HepG2 (cell line): ENCODE data around the gene BEGAIN. TPM values are rescaled to one million over a fixed set of nuclear protein-coding genes. Genes with fewer than 3 reads are reported as not detected.

Source experiments
- ATAC-seq: fragments of 200-7000 bp; cut with Tn5 transposase; 3 replicates; pipeline ENCODE4 v1.9.1; 2020; ENCODE audit warnings: mild to moderate bottlenecking, moderate library complexity
- BruUV-seq: library from RNA; stranded (reverse); fragments of 400-500 nt; replicated peaks from 2 replicates; lab custom pipeline; 2021; lab: Mats Ljungman, UMichigan
- CTCF ChIA-PET: fragments of 300-600 bp; formaldehyde crosslinking; extraction: SDS; loops from one replicate; lab custom pipeline; 2021; ENCODE audit warnings: low total read pairs, inconsistent platforms, low intra/inter-chr PET ratio; lab: Yijun Ruan, JAX
- POLR2A ChIA-PET: fragments of 350-600 bp; sonication (Branson Sonifier 250); formaldehyde crosslinking; loops from one replicate; lab custom pipeline; 2020; ENCODE audit warnings: antibody characterized with exemption, inconsistent platforms; lab: Yijun Ruan, JAX
- DNase-seq: peaks from one replicate; pipeline ENCODE4 v3.0.0-alpha.2; 2015; ENCODE audit warnings: low spot score
- FAIRE-seq: peaks from 3 replicates; lab custom pipeline; 2011; peaks lifted over from hg19 to GRCh38; lab: Jason Lieb, UNC
- H2AFZ ChIP-seq: one replicate; pipeline ENCODE4 v1.6.1; 2011; ENCODE audit warnings: low read length, inconsistent platforms
- H3K27ac ChIP-seq: fragments of 300-600 bp; 3 replicates; pipeline ENCODE4 v1.8.0; 2011; ENCODE audit warnings: mixed run types, mild to moderate bottlenecking, mixed read lengths, low read length, inconsistent platforms; ENCODE audit not compliant: insufficient read depth; ENCODE audit errors: extremely low read length
- H3K27me3 ChIP-seq, 2 experiments: fragments of 200-600 bp in 1 of 2; 2 replicates in 1 of 2; 3 replicates in 1 of 2; pipeline versions ENCODE4 v1.6.0 to v1.8.0; 2011; ENCODE audit warnings: low read length in 2 of 2, mild to moderate bottlenecking in 2 of 2, moderate library complexity in 2 of 2, inconsistent platforms in 1 of 2; ENCODE audit not compliant: insufficient read depth in 2 of 2, control insufficient read depth in 1 of 2
- H3K36me3 ChIP-seq, 2 experiments: fragments of 200-600 bp in 1 of 2; replicated peaks in 1 of 2; 2 replicates in 1 of 2; 3 replicates in 1 of 2; pipeline versions ENCODE4 v1.5.1 to v1.8.0; 2011; ENCODE audit warnings: low read length in 2 of 2, inconsistent platforms in 1 of 2; ENCODE audit not compliant: insufficient read depth in 2 of 2, control insufficient read depth in 1 of 2
- H3K4me1 ChIP-seq: 2 replicates; pipeline ENCODE4 v1.5.1; 2012; ENCODE audit warnings: low read length, inconsistent platforms; ENCODE audit not compliant: insufficient read depth
- H3K4me2 ChIP-seq: 2 replicates; pipeline ENCODE4 v1.6.0; 2011; ENCODE audit warnings: low read depth, low read length, inconsistent platforms
- H3K4me3 ChIP-seq, 3 experiments: fragments of 200-600 bp in 1 of 3; sonication (generic), shearing (Covaris generic) in 1 of 3; replicated peaks in 1 of 3; 2 replicates each; pipeline ENCODE4 v1.5.1; 2011 to 2016; ENCODE audit warnings: low read length in 3 of 3, inconsistent platforms in 2 of 3, low read depth in 2 of 3, mild to moderate bottlenecking in 2 of 3, control low read depth in 1 of 3, mixed read lengths in 1 of 3; ENCODE audit not compliant: insufficient read depth in 1 of 3
- H3K79me2 ChIP-seq: one replicate; pipeline ENCODE4 v1.6.1; 2011; ENCODE audit warnings: low read length, inconsistent platforms; ENCODE audit not compliant: insufficient read depth
- H3K9ac ChIP-seq: 2 replicates; pipeline ENCODE4 v1.6.0; 2011; ENCODE audit warnings: mild to moderate bottlenecking, low read depth, low read length, inconsistent platforms; ENCODE audit not compliant: insufficient read depth
- H3K9me3 ChIP-seq: 2 replicates; pipeline ENCODE4 v1.5.1; 2012; ENCODE audit warnings: mild to moderate bottlenecking, low read length
- H4K20me1 ChIP-seq: 2 replicates; pipeline ENCODE4 v1.6.0; 2011; ENCODE audit warnings: inconsistent platforms, mild to moderate bottlenecking, low read length, moderate library complexity; ENCODE audit not compliant: insufficient read depth
- CCDC6 ChIP-seq: sonication (generic); formaldehyde crosslinking; IDR thresholded peaks from 2 replicates; pipeline ENCODE4 v1.8.1; 2022; ENCODE audit warnings: mild to moderate bottlenecking, missing genetic modification reagents, moderate library complexity
- CERS6 ChIP-seq: sonication (generic); formaldehyde crosslinking; IDR thresholded peaks from 2 replicates; pipeline ENCODE4 v1.5.0; 2020; ENCODE audit warnings: missing genetic modification reagents
- KDM4B ChIP-seq: sonication (generic); formaldehyde crosslinking; IDR thresholded peaks from 2 replicates; pipeline ENCODE4 v1.4.0; 2020; ENCODE audit warnings: missing genetic modification reagents
- MAFF ChIP-seq: IDR thresholded peaks from 2 replicates; pipeline ENCODE4 v1.6.1; 2011; ENCODE audit warnings: low read depth, low read length, improper control_type of control experiment
- MAFK ChIP-seq, 2 experiments: IDR thresholded peaks in 1 of 2; conservative IDR thresholded peaks in 1 of 2; 2 replicates each; pipeline ENCODE4 v1.6.1; 2011; ENCODE audit warnings: improper control_type of control experiment in 2 of 2, low read length in 2 of 2
- MAX ChIP-seq: IDR thresholded peaks from 2 replicates; pipeline ENCODE4 v1.6.1; 2012; ENCODE audit warnings: inconsistent platforms
- MYPOP ChIP-seq: sonication (generic); formaldehyde crosslinking; IDR thresholded peaks from 2 replicates; pipeline ENCODE4 v1.8.1; 2023; ENCODE audit warnings: mild to moderate bottlenecking, moderate library complexity, missing genetic modification reagents
- NR1H2 ChIP-seq: sonication (generic); formaldehyde crosslinking; IDR thresholded peaks from 2 replicates; pipeline ENCODE4 v1.8.1; 2022; ENCODE audit warnings: low read depth, missing genetic modification reagents, borderline replicate concordance
- ONECUT2 ChIP-seq: sonication (generic); formaldehyde crosslinking; IDR thresholded peaks from 2 replicates; pipeline ENCODE4 v1.4.0; 2020; ENCODE audit warnings: missing genetic modification reagents
- POLR2AphosphoS5 ChIP-seq: IDR thresholded peaks from 2 replicates; pipeline ENCODE4 v1.6.1; 2012; ENCODE audit warnings: low read depth, low read length
- U2AF2 ChIP-seq: fragments of 200-400 bp; formaldehyde crosslinking; IDR thresholded peaks from 2 replicates; pipeline ENCODE4 v1.6.1; 2017; ENCODE audit warnings: low read depth, mild to moderate bottlenecking, low read length
- ZFP90 ChIP-seq: sonication (generic); formaldehyde crosslinking; IDR thresholded peaks from 2 replicates; pipeline ENCODE4 v1.8.0; 2022; ENCODE audit warnings: missing genetic modification reagents, mild to moderate bottlenecking, inconsistent platforms, borderline replicate concordance
- ZKSCAN1 ChIP-seq: fragments of 150-350 bp; IDR thresholded peaks from 2 replicates; pipeline ENCODE4 v1.6.1; 2014; ENCODE audit warnings: low read length
- ZNF317 ChIP-seq: sonication (generic); formaldehyde crosslinking; IDR thresholded peaks from 2 replicates; pipeline ENCODE4 v1.5.0; 2020; ENCODE audit warnings: mild to moderate bottlenecking, missing genetic modification reagents
- ZNF644 ChIP-seq: IDR thresholded peaks from 2 replicates; pipeline ENCODE4 v1.6.1; 2016; ENCODE audit warnings: low read depth
- ZNF652 ChIP-seq: IDR thresholded peaks from 2 replicates; pipeline ENCODE4 v1.6.1; 2016; ENCODE audit warnings: low read depth, borderline replicate concordance
- ZNF878 ChIP-seq: sonication (generic); formaldehyde crosslinking; IDR thresholded peaks from 2 replicates; pipeline ENCODE4 v1.8.1; 2023; ENCODE audit warnings: mild to moderate bottlenecking, missing genetic modification reagents, moderate library complexity
- WGBS: methylation state at CpG from one replicate; pipeline ENCODE4 v1.1.6; 2017; ENCODE audit warnings: low lambda C conversion rate; 5-methylcytosine and 5-hydroxymethylcytosine counted together
- in situ Hi-C: cut with HindIII; loops from 2 replicates; pipeline ENCODE4 v1.10.0; 2017; ENCODE audit warnings: low pct_unique_long_range_greater_than_20kb; ENCODE audit not compliant: extremely low pct_ligation_motif_present
- intact Hi-C: fragments of 100-400 bp; cut with micrococcal nuclease; formaldehyde crosslinking; loops from one replicate; pipeline ENCODE4 v1.10.0; 2022; ENCODE audit not compliant: unreplicated experiment
- polyA plus RNA-seq, 8 experiments: library from polyadenylated mRNA; depleted of rRNA in 3 of 8; stranded (reverse) in 7 of 8; unstranded in 1 of 8; fragments of >200 nt; fragmentation: Illumina TruSeq in 4 of 8; extraction: Trizol in 4 of 8; gene quantifications; 2 replicates each; pipeline versions ENCODE4 v1.2.1 to v1.2.3, GENCODE V29; 2011 to 2016; ENCODE audit warnings: low read depth in 4 of 8, missing spikeins in 1 of 8, mixed read lengths in 1 of 8; ENCODE audit not compliant: insufficient read depth in 1 of 8
- total RNA-seq, 5 experiments: library from RNA; depleted of rRNA; stranded (reverse); fragments of >200 nt; fragmentation: Illumina TruSeq; extraction: Trizol; gene quantifications; 2 replicates each; pipeline ENCODE4 v1.2.3, GENCODE V29; 2016; ENCODE audit warnings: low read depth in 1 of 5
- TF ChIP-seq, protein P1 (sequence below): sonication (generic); formaldehyde crosslinking; IDR thresholded peaks from 2 replicates; pipeline ENCODE4 v1.5.0; 2020; ENCODE audit warnings: mild to moderate bottlenecking, missing genetic modification reagents
- TF ChIP-seq, protein P2 (sequence below): sonication (generic); formaldehyde crosslinking; IDR thresholded peaks from 2 replicates; pipeline ENCODE4 v1.5.0; 2020; ENCODE audit warnings: mild to moderate bottlenecking, missing genetic modification reagents, moderate library complexity

BEGAIN gene
- total and polyA plus RNA-seq, 2 of the 13 experiments (the other 11 are each of a cell fraction or from before 2014, with no cell fraction given): not detected

GRCh38 chr14:100504372-100505078, 82.7 kb downstream of the BEGAIN start:
- no peak overlapping the region for H2AFZ ChIP-seq
- no peaks in the 10 kb centered on the region for H3K36me3 ChIP-seq
- intact Hi-C loops (no loop called here), in situ Hi-C loops (no loop called here)
- no TSS peak for BruUV-seq
- H3K9ac ChIP-seq: no peak overlapping the region
- WGBS: 33% methylated on average over 3 of the region's 3 CpGs
- no peaks in the 10 kb centered on the region for H3K79me2 ChIP-seq
- POLR2A ChIA-PET: no interaction called here
- DNase-seq: peak; percentile 24
- H3K9me3 ChIP-seq: no peaks in the 10 kb centered on the region
- H3K4me2 ChIP-seq: no peak overlapping the region
- H3K27me3 ChIP-seq: no peaks in the 10 kb centered on the region
- no peak overlapping the region for H3K4me3 ChIP-seq
- FAIRE-seq: no peak
- no peaks in the 10 kb centered on the region for H4K20me1 ChIP-seq
- no peak for ATAC-seq
- no peaks in the 10 kb centered on the region for H3K4me1 ChIP-seq
- CTCF ChIA-PET: no interaction called here
- H3K27ac ChIP-seq: no peak overlapping the region
- TF ChIP-seq POLR2AphosphoS5: no peak
- no peak for TF ChIP-seq ZNF652 (CRISPR knock-in tag)
- TF ChIP-seq, protein P1, sequence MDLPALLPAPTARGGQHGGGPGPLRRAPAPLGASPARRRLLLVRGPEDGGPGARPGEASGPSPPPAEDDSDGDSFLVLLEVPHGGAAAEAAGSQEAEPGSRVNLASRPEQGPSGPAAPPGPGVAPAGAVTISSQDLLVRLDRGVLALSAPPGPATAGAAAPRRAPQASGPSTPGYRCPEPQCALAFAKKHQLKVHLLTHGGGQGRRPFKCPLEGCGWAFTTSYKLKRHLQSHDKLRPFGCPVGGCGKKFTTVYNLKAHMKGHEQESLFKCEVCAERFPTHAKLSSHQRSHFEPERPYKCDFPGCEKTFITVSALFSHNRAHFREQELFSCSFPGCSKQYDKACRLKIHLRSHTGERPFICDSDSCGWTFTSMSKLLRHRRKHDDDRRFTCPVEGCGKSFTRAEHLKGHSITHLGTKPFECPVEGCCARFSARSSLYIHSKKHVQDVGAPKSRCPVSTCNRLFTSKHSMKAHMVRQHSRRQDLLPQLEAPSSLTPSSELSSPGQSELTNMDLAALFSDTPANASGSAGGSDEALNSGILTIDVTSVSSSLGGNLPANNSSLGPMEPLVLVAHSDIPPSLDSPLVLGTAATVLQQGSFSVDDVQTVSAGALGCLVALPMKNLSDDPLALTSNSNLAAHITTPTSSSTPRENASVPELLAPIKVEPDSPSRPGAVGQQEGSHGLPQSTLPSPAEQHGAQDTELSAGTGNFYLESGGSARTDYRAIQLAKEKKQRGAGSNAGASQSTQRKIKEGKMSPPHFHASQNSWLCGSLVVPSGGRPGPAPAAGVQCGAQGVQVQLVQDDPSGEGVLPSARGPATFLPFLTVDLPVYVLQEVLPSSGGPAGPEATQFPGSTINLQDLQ (CRISPR knock-in tag): no peak
- no peak for TF ChIP-seq CCDC6 (CRISPR knock-in tag)
- TF ChIP-seq ONECUT2 (CRISPR knock-in tag): no peak
- TF ChIP-seq ZNF644 (CRISPR knock-in tag): no peak
- no peak for TF ChIP-seq ZNF878
- no peak for TF ChIP-seq MAX
- peak; percentile 56; the same call in 1 of the 2 replicates for TF ChIP-seq MAFF
- no peak for TF ChIP-seq CERS6 (CRISPR knock-in tag)
- no peak for TF ChIP-seq ZKSCAN1
- TF ChIP-seq, protein P2, sequence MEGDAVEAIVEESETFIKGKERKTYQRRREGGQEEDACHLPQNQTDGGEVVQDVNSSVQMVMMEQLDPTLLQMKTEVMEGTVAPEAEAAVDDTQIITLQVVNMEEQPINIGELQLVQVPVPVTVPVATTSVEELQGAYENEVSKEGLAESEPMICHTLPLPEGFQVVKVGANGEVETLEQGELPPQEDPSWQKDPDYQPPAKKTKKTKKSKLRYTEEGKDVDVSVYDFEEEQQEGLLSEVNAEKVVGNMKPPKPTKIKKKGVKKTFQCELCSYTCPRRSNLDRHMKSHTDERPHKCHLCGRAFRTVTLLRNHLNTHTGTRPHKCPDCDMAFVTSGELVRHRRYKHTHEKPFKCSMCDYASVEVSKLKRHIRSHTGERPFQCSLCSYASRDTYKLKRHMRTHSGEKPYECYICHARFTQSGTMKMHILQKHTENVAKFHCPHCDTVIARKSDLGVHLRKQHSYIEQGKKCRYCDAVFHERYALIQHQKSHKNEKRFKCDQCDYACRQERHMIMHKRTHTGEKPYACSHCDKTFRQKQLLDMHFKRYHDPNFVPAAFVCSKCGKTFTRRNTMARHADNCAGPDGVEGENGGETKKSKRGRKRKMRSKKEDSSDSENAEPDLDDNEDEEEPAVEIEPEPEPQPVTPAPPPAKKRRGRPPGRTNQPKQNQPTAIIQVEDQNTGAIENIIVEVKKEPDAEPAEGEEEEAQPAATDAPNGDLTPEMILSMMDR (CRISPR knock-in tag): no peak
- TF ChIP-seq MAFK (conservative IDR thresholded peaks at IDR 0.05 in 1 of 2, IDR thresholded peaks at IDR 0.05 in 1 of 2; ENCODE audit: low read length in 2 of 2): peak; percentile 2 to 23; a peak in 1 of 4 replicates
- no peak for TF ChIP-seq MYPOP (CRISPR knock-in tag)
- TF ChIP-seq ZFP90 (CRISPR knock-in tag): no peak
- TF ChIP-seq NR1H2 (CRISPR knock-in tag): no peak
- TF ChIP-seq KDM4B (CRISPR knock-in tag): no peak
- TF ChIP-seq ZNF317 (CRISPR knock-in tag): no peak
- TF ChIP-seq U2AF2: no peak
